Measurements from ENCODE around the gene ILRUN. TPM values are rescaled to one million over a fixed set of nuclear protein-coding genes. Genes with fewer than 3 reads are reported as not detected.
"Not testable (repeated sequence)": the region's sequence is repeated elsewhere in the genome, so short reads cannot be mapped to it uniquely, and the experiment has no call there.

The ILRUN gene
- total RNA-seq, 5 donors from 2014 or later (not counting 1 experiment from before 2014, with no cell fraction given), result 61.0 to 76.6 (median 65.1) TPM

GRCh38 chr6:34652263-34652662 lies 44.3 kb downstream of the ILRUN start:
- Histone ChIP-seq H3K27me3 (replicated peaks in 1 of 2; ENCODE audit: control insufficient read depth in 2 of 2, extremely low read depth in 1 of 2, insufficient read depth in 2 of 2, low read length in 1 of 2) (no peaks in the 10 kb centered on the region), H3K9me3 (no peaks in the 10 kb centered on the region), H3K36me3 (ENCODE audit: control insufficient read depth in 2 of 2, extremely low read depth in 1 of 2, insufficient read depth in 1 of 2, low read length in 1 of 2) (peaks cover 0 to 18% of the 10 kb centered on the region in 2 donors), H3K27ac (ENCODE audit: low read length) (no peak overlapping the region), H3K4me3 (ENCODE audit: control insufficient read depth in 1 of 2, extremely low read depth in 1 of 2, low read length in 1 of 2) (no peak overlapping the region), H3K4me1 (ENCODE audit: control insufficient read depth in 1 of 2, extremely low read depth in 1 of 2, insufficient read depth in 2 of 2, low read length in 2 of 2) (peaks cover 11 to 16% of the 10 kb centered on the region in 2 experiments)
- Mint-ChIP-seq H3K27me3 (no peaks in the 10 kb centered on the region), H3K36me3 (peaks cover 24% of the 10 kb centered on the region), H3K9me3 (no peaks in the 10 kb centered on the region), H3K27ac (no peak overlapping the region), H3K4me1 (peaks cover 39 to 55% (median 52%) of the 10 kb centered on the region in 3 donors), H3K4me3 (no peak overlapping the region)
- DNase-seq (no peak), ATAC-seq (replicated peaks in 1 of 4) (no peak)
- WGBS (ENCODE audit: insufficient coverage), result no CpG with 5 or more reads among the region's 1 CpG
- ChIA-PET CTCF (interaction anchor here in 1 of 2 donors (1.2 kb wide), 1 partner anchor 14 kb away, joined by 3 read pairs; no protein-coding TSS in a partner anchor), POLR2A (interaction anchor here in 1 of 2 donors (0.6 kb wide), 1 partner anchor 1861 kb away, joined by 9 read pairs; no protein-coding TSS in a partner anchor)

- ATAC-seq (replicated peaks in 1 of 4) (no peak), DNase-seq (no peak)
- Mint-ChIP-seq H3K36me3 (peaks cover 33% of the 10 kb centered on the region), H3K4me1 (peaks cover 37 to 48% (median 45%) of the 10 kb centered on the region in 3 donors), H3K9me3 (no peaks in the 10 kb centered on the region), H3K4me3 (no peak overlapping the region), H3K27me3 (no peaks in the 10 kb centered on the region), H3K27ac (no peak overlapping the region)
- no peak overlapping the region for H3K4me3 ChIP-seq (ENCODE audit: control insufficient read depth in 1 of 2, extremely low read depth in 1 of 2, low read length in 1 of 2)
- ChIA-PET POLR2A (interaction anchor here (0.6 to 0.7 kb wide), 2 partner anchors 332 to 850 kb away, joined by 4 to 16 read pairs; no protein-coding TSS in a partner anchor), CTCF (interaction anchor here in 1 of 2 donors (1.1 kb wide), 1 partner anchor 154 kb away, joined by 3 read pairs; no protein-coding TSS in a partner anchor)
- H3K27ac ChIP-seq (ENCODE audit: low read length), result no peak overlapping the region
- H3K9me3 ChIP-seq, result no peaks in the 10 kb centered on the region
- peaks cover 0 to 3% of the 10 kb centered on the region in 2 experiments for H3K4me1 ChIP-seq (ENCODE audit: control insufficient read depth in 1 of 2, extremely low read depth in 1 of 2, insufficient read depth in 2 of 2, low read length in 2 of 2)
- no peaks in the 10 kb centered on the region for H3K27me3 ChIP-seq (replicated peaks in 1 of 2; ENCODE audit: control insufficient read depth in 2 of 2, extremely low read depth in 1 of 2, insufficient read depth in 2 of 2, low read length in 1 of 2)
- WGBS (ENCODE audit: insufficient coverage), result 80% methylated on average over 1 of the region's 2 CpGs
- H3K36me3 ChIP-seq (ENCODE audit: control insufficient read depth in 2 of 2, extremely low read depth in 1 of 2, insufficient read depth in 1 of 2, low read length in 1 of 2), result peaks cover 0 to 24% of the 10 kb centered on the region in 2 donors
Observed at GRCh38 chr6:34650823-34651222, 45.7 kb downstream of the ILRUN start.

- CTCF ChIA-PET, result interaction anchor here in 1 of 2 donors (1.1 kb wide), 1 partner anchor 155 kb away, joined by 3 read pairs; no protein-coding TSS in a partner anchor
- 100% methylated on average over 1 of the region's 7 CpGs for WGBS (ENCODE audit: insufficient coverage)
Observed at GRCh38 chr6:34650232-34650631, 46.3 kb downstream of the ILRUN start.

GRCh38 chr6:34648806-34649205 lies 47.8 kb downstream of the ILRUN start:
- ATAC-seq (replicated peaks in 1 of 4) (no peak), DNase-seq (no peak)
- Histone ChIP-seq H3K36me3 (ENCODE audit: control insufficient read depth in 2 of 2, extremely low read depth in 1 of 2, insufficient read depth in 1 of 2, low read length in 1 of 2) (peaks cover 0 to 29% of the 10 kb centered on the region in 2 donors), H3K4me3 (ENCODE audit: control insufficient read depth in 1 of 2, extremely low read depth in 1 of 2, low read length in 1 of 2) (no peak overlapping the region), H3K9me3 (no peaks in the 10 kb centered on the region), H3K4me1 (ENCODE audit: control insufficient read depth in 1 of 2, extremely low read depth in 1 of 2, insufficient read depth in 2 of 2, low read length in 2 of 2) (no peaks in the 10 kb centered on the region), H3K27ac (ENCODE audit: low read length) (no peak overlapping the region), H3K27me3 (replicated peaks in 1 of 2; ENCODE audit: control insufficient read depth in 2 of 2, extremely low read depth in 1 of 2, insufficient read depth in 2 of 2, low read length in 1 of 2) (no peaks in the 10 kb centered on the region)
- ChIA-PET CTCF (interaction anchor here in 1 of 2 donors (0.6 kb wide), 1 partner anchor 110 kb away, joined by 4 read pairs; no protein-coding TSS in a partner anchor), POLR2A (no interaction called here)
- H3K27me3 Mint-ChIP-seq, result no peaks in the 10 kb centered on the region
- H3K9me3 Mint-ChIP-seq, result no peaks in the 10 kb centered on the region
- peaks cover 31 to 37% (median 37%) of the 10 kb centered on the region in 3 donors for H3K4me1 Mint-ChIP-seq
- H3K36me3 Mint-ChIP-seq, result peaks cover 45% of the 10 kb centered on the region
- H3K27ac Mint-ChIP-seq, result no peak overlapping the region
- no peak overlapping the region for H3K4me3 Mint-ChIP-seq

More at GRCh38 chr6:34650232-34650631, 46.3 kb downstream of the ILRUN start:
- POLR2A ChIA-PET, result interaction anchor here in 1 of 2 donors (0.6 kb wide), 1 partner anchor 10 kb away, joined by 3 read pairs; no protein-coding TSS in a partner anchor
- H3K4me3 ChIP-seq (ENCODE audit: control insufficient read depth in 1 of 2, extremely low read depth in 1 of 2, low read length in 1 of 2); H3K9me3 Mint-ChIP-seq; DNase-seq; ATAC-seq (replicated peaks in 1 of 4); H3K9me3 ChIP-seq; H3K4me1 ChIP-seq (ENCODE audit: control insufficient read depth in 1 of 2, extremely low read depth in 1 of 2, insufficient read depth in 2 of 2, low read length in 2 of 2); H3K27me3 Mint-ChIP-seq; H3K27me3 ChIP-seq (replicated peaks in 1 of 2; ENCODE audit: control insufficient read depth in 2 of 2, extremely low read depth in 1 of 2, insufficient read depth in 2 of 2, low read length in 1 of 2); H3K27ac ChIP-seq (ENCODE audit: low read length); H3K27ac Mint-ChIP-seq; H3K4me3 Mint-ChIP-seq: not testable (repeated sequence)
- Mint-ChIP-seq H3K4me1 (peaks cover 33 to 42% (median 39%) of the 10 kb centered on the region in 3 donors), H3K36me3 (peaks cover 36% of the 10 kb centered on the region)
- peaks cover 0 to 30% of the 10 kb centered on the region in 2 donors for H3K36me3 ChIP-seq (ENCODE audit: control insufficient read depth in 2 of 2, extremely low read depth in 1 of 2, insufficient read depth in 1 of 2, low read length in 1 of 2)

Other genes starting within 250 kb of the ILRUN start
- 1 to 10 TPM in 4 of 5 donors, under 1 TPM in 1; 0.86 to 3.2 (median 2.4) TPM for gene PACSIN1, start 230.7 kb downstream of the ILRUN start, total RNA-seq
- gene SPDEF, start 140.4 kb downstream of the ILRUN start, total RNA-seq, result under 1 TPM in 3 of 5 donors, not detected in 2; 0.15 to 0.35 (median 0.30) TPM
- gene SNRPC, start 60.7 kb upstream of the ILRUN start, total RNA-seq, result 10 to 100 TPM; 57.9 to 60.8 (median 58.2) TPM
- gene BLTP3A, start 95.3 kb upstream of the ILRUN start, total RNA-seq, result 10 to 100 TPM in 2 of 5 donors, 1 to 10 TPM in 3; 7.5 to 10.6 (median 9.5) TPM
- 10 to 100 TPM; 22.7 to 35.1 (median 25.7) TPM for gene TAF11, start 191.3 kb upstream of the ILRUN start, total RNA-seq
- gene ANKS1A, start 192.5 kb upstream of the ILRUN start, total RNA-seq, result 10 to 100 TPM; 11.1 to 14.4 (median 11.7) TPM

All from T-cell (primary cell).